ENCODE results near the gene ACVR1B. TPM values are rescaled to one million over a fixed set of nuclear protein-coding genes. Genes with fewer than 3 reads are reported as not detected.

The ACVR1B gene
- total RNA-seq, 4 donors from 2014 or later = 9.1 to 71.6 (median 59.2) TPM

- TF ChIP-seq POLR2A (IDR thresholded peaks at IDR 0.05) = no peak
- TF ChIP-seq, protein P1, sequence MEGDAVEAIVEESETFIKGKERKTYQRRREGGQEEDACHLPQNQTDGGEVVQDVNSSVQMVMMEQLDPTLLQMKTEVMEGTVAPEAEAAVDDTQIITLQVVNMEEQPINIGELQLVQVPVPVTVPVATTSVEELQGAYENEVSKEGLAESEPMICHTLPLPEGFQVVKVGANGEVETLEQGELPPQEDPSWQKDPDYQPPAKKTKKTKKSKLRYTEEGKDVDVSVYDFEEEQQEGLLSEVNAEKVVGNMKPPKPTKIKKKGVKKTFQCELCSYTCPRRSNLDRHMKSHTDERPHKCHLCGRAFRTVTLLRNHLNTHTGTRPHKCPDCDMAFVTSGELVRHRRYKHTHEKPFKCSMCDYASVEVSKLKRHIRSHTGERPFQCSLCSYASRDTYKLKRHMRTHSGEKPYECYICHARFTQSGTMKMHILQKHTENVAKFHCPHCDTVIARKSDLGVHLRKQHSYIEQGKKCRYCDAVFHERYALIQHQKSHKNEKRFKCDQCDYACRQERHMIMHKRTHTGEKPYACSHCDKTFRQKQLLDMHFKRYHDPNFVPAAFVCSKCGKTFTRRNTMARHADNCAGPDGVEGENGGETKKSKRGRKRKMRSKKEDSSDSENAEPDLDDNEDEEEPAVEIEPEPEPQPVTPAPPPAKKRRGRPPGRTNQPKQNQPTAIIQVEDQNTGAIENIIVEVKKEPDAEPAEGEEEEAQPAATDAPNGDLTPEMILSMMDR (IDR thresholded peaks at IDR 0.05) = no peak
- H3K27ac ChIP-seq = peak overlapping the region in 1 of 4 donors; percentile 93
- H3K36me3 ChIP-seq = no peaks in the 10 kb centered on the region
- DNase-seq = no peak
- no peak overlapping the region for H3K4me3 ChIP-seq
- H3K4me1 ChIP-seq = peaks cover 0 to 23% (median 11%) of the 10 kb centered on the region in 4 donors
- peaks cover 0 to 10% of the 10 kb centered on the region in 2 donors for H3K27me3 ChIP-seq
- no peaks in the 10 kb centered on the region for H3K9me3 ChIP-seq
These were observed 53.9 kb downstream of the ACVR1B start for GRCh38 chr12:52005218-52005902.

GRCh38 chr12:52005903-52006703 is 54.6 kb downstream of the ACVR1B start:
- H3K4me3 ChIP-seq = peak overlapping the region; percentile 58 to 81 (median 68)
- DNase-seq = peak in 2 of 3 donors; percentile 79 to 92
- TF ChIP-seq, protein P1 (IDR thresholded peaks at IDR 0.05) = no peak
- no peak for TF ChIP-seq POLR2A (IDR thresholded peaks at IDR 0.05)
- H3K4me1 ChIP-seq = peaks cover 0 to 29% (median 12%) of the 10 kb centered on the region in 4 donors
- peaks cover 0 to 10% of the 10 kb centered on the region in 2 donors for H3K27me3 ChIP-seq
- peak overlapping the region; percentile 79 to 93 (median 87) for H3K27ac ChIP-seq
- H3K9me3 ChIP-seq = no peaks in the 10 kb centered on the region
- no peaks in the 10 kb centered on the region for H3K36me3 ChIP-seq

GRCh38 chr12:52006726-52007157 is 55.2 kb downstream of the ACVR1B start, which contains the start of gene TAMALIN:
Gene TAMALIN, plus strand, starts transcription at chr12:52006946. Its CDS starts 74 bp downstream, at chr12:52007020.
- peaks cover 0 to 10% of the 10 kb centered on the region in 2 donors for H3K27me3 ChIP-seq
- no peaks in the 10 kb centered on the region for H3K9me3 ChIP-seq
- H3K36me3 ChIP-seq = no peaks in the 10 kb centered on the region
- peak; percentile 76 to 90 (median 77) for DNase-seq
- TF ChIP-seq, protein P1 (IDR thresholded peaks at IDR 0.05) = no peak
- TF ChIP-seq POLR2A (IDR thresholded peaks at IDR 0.05) = peak; percentile 68 to 70
- H3K4me1 ChIP-seq = peaks cover 0 to 33% (median 12%) of the 10 kb centered on the region in 4 donors
- peak within 1 kb of the TSS; percentile 58 to 81 (median 68) for H3K4me3 ChIP-seq
- H3K27ac ChIP-seq = peak within 1 kb of the TSS; percentile 79 to 93 (median 87)

- H3K4me1 ChIP-seq = peaks cover 0 to 33% (median 12%) of the 10 kb centered on the region in 4 donors
- H3K9me3 ChIP-seq = no peaks in the 10 kb centered on the region
- DNase-seq = peak in 2 of 3 donors; percentile 71 to 83
- H3K27ac ChIP-seq = peak overlapping the region; percentile 79 to 93 (median 87)
- peak overlapping the region; percentile 58 to 81 (median 68) for H3K4me3 ChIP-seq
- TF ChIP-seq, protein P1 (IDR thresholded peaks at IDR 0.05) = no peak
- no peak for TF ChIP-seq POLR2A (IDR thresholded peaks at IDR 0.05)
- H3K27me3 ChIP-seq = peaks cover 0 to 10% of the 10 kb centered on the region in 2 donors
- H3K36me3 ChIP-seq = no peaks in the 10 kb centered on the region
These were observed 55.8 kb downstream of the ACVR1B start for GRCh38 chr12:52007158-52007921.

GRCh38 chr12:52007982-52008510 is 56.5 kb downstream of the ACVR1B start:
- Histone ChIP-seq H3K9me3 (no peaks in the 10 kb centered on the region), H3K4me3 (peak overlapping the region; percentile 58 to 81 (median 68)), H3K27ac (peak overlapping the region; percentile 79 to 93 (median 87)), H3K27me3 (peaks cover 0 to 10% of the 10 kb centered on the region in 2 donors), H3K36me3 (no peaks in the 10 kb centered on the region), H3K4me1 (peaks cover 0 to 33% (median 12%) of the 10 kb centered on the region in 4 donors)
- no peak for DNase-seq
- TF ChIP-seq, protein P1 (IDR thresholded peaks at IDR 0.05) = no peak

All from Peyer's patch (tissue), 4 donors.